Erythroblast (primary cell): ENCODE data around the gene JKAMP.

Source experiments
- GATA1 ChIP-seq: IDR thresholded peaks from 2 replicates; pipeline ENCODE4 v1.6.1; 2011; ENCODE audit warnings: low read depth, mild to moderate bottlenecking, control low read depth, low read length, moderate library complexity
- POLR2A ChIP-seq: IDR thresholded peaks from 2 replicates; pipeline ENCODE4 v1.6.1; 2011; ENCODE audit warnings: mild to moderate bottlenecking, low read length

DNA sequence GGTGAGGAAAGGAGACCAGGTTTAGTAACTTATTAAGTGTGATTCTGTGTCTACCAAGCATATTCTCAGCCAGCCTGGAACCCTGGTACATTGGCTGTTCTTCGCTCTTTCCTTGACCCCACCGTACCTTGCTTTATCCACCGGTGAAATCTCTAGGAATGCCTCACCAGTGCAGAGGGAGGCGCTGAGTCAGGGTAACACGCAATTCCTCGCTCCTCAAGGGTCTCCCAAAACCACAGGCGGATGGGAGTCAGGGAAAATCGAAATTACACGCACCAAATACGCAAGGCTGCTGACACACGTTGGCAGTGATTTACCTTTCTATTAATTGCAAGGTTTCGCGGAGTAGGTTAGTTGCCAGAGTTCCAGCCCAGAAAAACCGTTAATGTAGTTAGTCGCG is 954 bp upstream of the JKAMP start:
- TF ChIP-seq POLR2A (no peak), GATA1 (no peak)
